Thoracic aorta (tissue), 2 donors: ENCODE data around the gene DGKB. TPM values are rescaled to one million over a fixed set of nuclear protein-coding genes. Genes with fewer than 3 reads are reported as not detected.

Source experiments
- ATAC-seq: fragments of 150-250 bp; one replicate; pipeline ENCODE4 v1.8.0; 2017; ENCODE audit warnings: low read depth; ENCODE audit not compliant: insufficient number of reproducible peaks, low FRiP score
- DNase-seq: peaks from one replicate; pipeline ENCODE4 v3.0.0-alpha.2; 2020; ENCODE audit warnings: low spot score
- H3K27ac ChIP-seq, 2 donors: fragments of 200-600 bp; sonication (generic); 1 replicate in 1 of 2; 2 replicates in 1 of 2; pipeline ENCODE4 v1.5.1; 2016; ENCODE audit warnings: mild to moderate bottlenecking in 2 of 2, moderate library complexity in 2 of 2
- H3K27me3 ChIP-seq: fragments of 200-600 bp; sonication (generic); replicated peaks from 2 replicates; pipeline ENCODE4 v1.6.0; 2016; ENCODE audit warnings: mild to moderate bottlenecking; ENCODE audit not compliant: insufficient read depth
- H3K36me3 ChIP-seq: fragments of 200-600 bp; sonication (generic); one replicate; pipeline ENCODE4 v1.5.1; 2016
- H3K4me1 ChIP-seq, 2 donors: fragments of 200-600 bp; sonication (generic); 1 replicate in 1 of 2; 2 replicates in 1 of 2; pipeline versions ENCODE4 v1.5.1 to v1.6.0; 2016; ENCODE audit warnings: low read depth in 2 of 2, mild to moderate bottlenecking in 1 of 2; ENCODE audit not compliant: control insufficient read depth in 1 of 2
- H3K4me3 ChIP-seq: fragments of 200-600 bp; sonication (generic); 2 replicates; pipeline ENCODE4 v1.5.1; 2016; ENCODE audit warnings: mild to moderate bottlenecking
- H3K9me3 ChIP-seq: fragments of 200-600 bp; sonication (generic); 2 replicates; pipeline ENCODE4 v1.5.1; 2016
- total RNA-seq, 2 donors: library from RNA; depleted of rRNA; stranded (reverse); fragments of >200 nt; gene quantifications; one replicate each; pipeline versions ENCODE4 v1.1.0 to v1.2.3, GENCODE V29; 2016
- TF ChIP-seq, protein P1 (sequence below): fragments of 200-600 bp; sonication (generic); IDR thresholded peaks from one replicate; pipeline ENCODE4 v1.5.1; 2019; ENCODE audit warnings: antibody characterized with exemption

The DGKB gene
- total RNA-seq, 2 donors from 2014 or later: 0.56 TPM; not detected in 1

GRCh38 chr7:14398526-14398925 lies 504.0 kb downstream of the DGKB start:
- TF ChIP-seq, protein P1, sequence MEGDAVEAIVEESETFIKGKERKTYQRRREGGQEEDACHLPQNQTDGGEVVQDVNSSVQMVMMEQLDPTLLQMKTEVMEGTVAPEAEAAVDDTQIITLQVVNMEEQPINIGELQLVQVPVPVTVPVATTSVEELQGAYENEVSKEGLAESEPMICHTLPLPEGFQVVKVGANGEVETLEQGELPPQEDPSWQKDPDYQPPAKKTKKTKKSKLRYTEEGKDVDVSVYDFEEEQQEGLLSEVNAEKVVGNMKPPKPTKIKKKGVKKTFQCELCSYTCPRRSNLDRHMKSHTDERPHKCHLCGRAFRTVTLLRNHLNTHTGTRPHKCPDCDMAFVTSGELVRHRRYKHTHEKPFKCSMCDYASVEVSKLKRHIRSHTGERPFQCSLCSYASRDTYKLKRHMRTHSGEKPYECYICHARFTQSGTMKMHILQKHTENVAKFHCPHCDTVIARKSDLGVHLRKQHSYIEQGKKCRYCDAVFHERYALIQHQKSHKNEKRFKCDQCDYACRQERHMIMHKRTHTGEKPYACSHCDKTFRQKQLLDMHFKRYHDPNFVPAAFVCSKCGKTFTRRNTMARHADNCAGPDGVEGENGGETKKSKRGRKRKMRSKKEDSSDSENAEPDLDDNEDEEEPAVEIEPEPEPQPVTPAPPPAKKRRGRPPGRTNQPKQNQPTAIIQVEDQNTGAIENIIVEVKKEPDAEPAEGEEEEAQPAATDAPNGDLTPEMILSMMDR: no peak
- Histone ChIP-seq H3K27me3 (no peaks in the 10 kb centered on the region), H3K36me3 (no peaks in the 10 kb centered on the region), H3K27ac (no peak overlapping the region), H3K4me3 (no peak overlapping the region), H3K4me1 (no peaks in the 10 kb centered on the region), H3K9me3 (no peaks in the 10 kb centered on the region)
- no peak for DNase-seq
- no peak for ATAC-seq

- Histone ChIP-seq H3K27ac (no peak overlapping the region), H3K27me3 (no peaks in the 10 kb centered on the region), H3K36me3 (no peaks in the 10 kb centered on the region), H3K4me3 (no peak overlapping the region), H3K9me3 (no peaks in the 10 kb centered on the region), H3K4me1 (no peaks in the 10 kb centered on the region)
- TF ChIP-seq, protein P1: no peak
- ATAC-seq: no peak
- no peak for DNase-seq
These were observed 506.7 kb downstream of the DGKB start for GRCh38 chr7:14395860-14396259.

- ATAC-seq: no peak
- no peak overlapping the region for H3K27ac ChIP-seq
- DNase-seq: no peak
These were observed 507.8 kb downstream of the DGKB start for GRCh38 chr7:14394786-14395185.

GRCh38 chr7:14389595-14389994 lies 513.0 kb downstream of the DGKB start:
- Histone ChIP-seq H3K27ac (no peak overlapping the region), H3K36me3 (no peaks in the 10 kb centered on the region), H3K4me3 (no peak overlapping the region), H3K9me3 (no peaks in the 10 kb centered on the region), H3K4me1 (no peaks in the 10 kb centered on the region), H3K27me3 (no peaks in the 10 kb centered on the region)
- DNase-seq (no peak), ATAC-seq (no peak)
- TF ChIP-seq, protein P1: no peak

More at GRCh38 chr7:14394786-14395185, 507.8 kb downstream of the DGKB start:
- Histone ChIP-seq H3K9me3 (no peaks in the 10 kb centered on the region), H3K4me3 (no peak overlapping the region), H3K27me3 (no peaks in the 10 kb centered on the region), H3K36me3 (no peaks in the 10 kb centered on the region), H3K4me1 (no peaks in the 10 kb centered on the region)
- TF ChIP-seq, protein P1: no peak

GRCh38 chr7:14389181-14389591 lies 513.4 kb downstream of the DGKB start:
- Histone ChIP-seq H3K9me3 (no peaks in the 10 kb centered on the region), H3K36me3 (no peaks in the 10 kb centered on the region), H3K27ac (no peak overlapping the region), H3K4me1 (no peaks in the 10 kb centered on the region), H3K4me3 (no peak overlapping the region), H3K27me3 (no peaks in the 10 kb centered on the region)
- ATAC-seq: no peak
- no peak for DNase-seq
- TF ChIP-seq, protein P1: no peak
